ENCODE results near the gene GSC2.

Gene GSC2

GRCh38 chr22:19122143-19122751, 27.8 kb downstream of the GSC2 start, which contains the start of gene DGCR2:
TSS of gene DGCR2 (minus strand) at chr22:19122412. CDS start at chr22:19122206, 206 bp downstream.
- in situ Hi-C loops (cut with HindIII; ENCODE audit: low sequenced_read_pairs): no loop called here

- in situ Hi-C loops (cut with HindIII; ENCODE audit: low sequenced_read_pairs): no loop called here
These were observed 28.4 kb downstream of the GSC2 start for GRCh38 chr22:19121631-19122142.

DNA sequence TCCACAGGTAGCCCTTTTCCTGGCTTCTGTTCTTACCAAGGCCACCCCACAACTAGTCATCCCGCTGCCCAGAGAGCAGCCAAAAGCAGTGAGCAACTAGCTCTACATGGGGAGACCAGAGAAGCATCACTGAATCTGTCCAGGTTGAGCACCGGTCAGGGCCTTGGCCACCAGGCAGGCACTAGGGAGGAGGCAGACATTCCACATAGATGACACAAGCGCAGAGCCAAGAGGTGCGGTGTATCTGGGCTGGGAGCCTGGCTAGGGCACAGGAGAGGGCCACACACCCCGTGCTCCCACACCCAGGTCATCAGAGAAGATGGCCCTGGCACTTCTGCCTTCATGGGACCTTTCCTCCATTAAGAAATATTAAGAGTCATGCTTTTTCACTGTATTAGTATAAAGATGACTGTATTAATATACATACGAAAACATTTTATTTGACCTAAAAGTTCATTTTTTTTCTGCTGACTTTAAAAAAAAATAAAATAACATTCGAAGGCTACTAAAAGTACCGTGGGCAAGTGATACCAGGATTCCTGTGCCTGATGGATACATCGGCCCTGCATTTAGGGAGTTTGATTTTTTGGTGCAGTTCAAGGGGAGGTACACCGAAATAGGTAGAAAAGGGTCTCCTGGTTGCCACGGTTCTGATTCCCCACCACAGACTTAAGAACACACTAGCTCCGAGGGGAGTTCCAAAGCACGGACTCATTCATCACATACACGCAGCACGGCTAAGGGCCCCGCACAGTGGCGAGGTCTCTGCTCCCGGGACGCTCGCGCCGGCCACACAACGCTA, 29.1 kb downstream of the GSC2 start:
- in situ Hi-C loops (cut with HindIII; ENCODE audit: low sequenced_read_pairs): no loop called here

DNA sequence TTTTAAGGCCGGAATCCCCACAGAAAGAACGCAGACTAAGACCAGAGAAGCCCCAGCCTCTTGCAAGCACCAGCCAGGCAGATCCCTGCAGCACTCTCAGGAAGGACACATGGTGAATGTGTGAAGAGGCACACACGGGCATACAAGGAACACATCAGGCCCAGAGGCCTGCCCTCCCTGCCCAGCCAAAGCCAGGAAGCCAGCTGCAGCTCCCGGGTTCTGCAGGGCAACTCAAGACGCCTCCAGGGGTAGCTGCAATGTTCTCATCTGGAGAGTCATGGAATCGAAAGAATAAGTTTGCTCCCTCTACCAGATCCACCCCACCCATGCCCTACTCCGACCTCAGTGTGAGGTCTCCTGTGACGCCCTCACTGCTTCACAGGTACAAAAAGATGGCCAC, 30.1 kb downstream of the GSC2 start:
- in situ Hi-C loops (cut with HindIII; ENCODE audit: low sequenced_read_pairs): no loop called here

DNA sequence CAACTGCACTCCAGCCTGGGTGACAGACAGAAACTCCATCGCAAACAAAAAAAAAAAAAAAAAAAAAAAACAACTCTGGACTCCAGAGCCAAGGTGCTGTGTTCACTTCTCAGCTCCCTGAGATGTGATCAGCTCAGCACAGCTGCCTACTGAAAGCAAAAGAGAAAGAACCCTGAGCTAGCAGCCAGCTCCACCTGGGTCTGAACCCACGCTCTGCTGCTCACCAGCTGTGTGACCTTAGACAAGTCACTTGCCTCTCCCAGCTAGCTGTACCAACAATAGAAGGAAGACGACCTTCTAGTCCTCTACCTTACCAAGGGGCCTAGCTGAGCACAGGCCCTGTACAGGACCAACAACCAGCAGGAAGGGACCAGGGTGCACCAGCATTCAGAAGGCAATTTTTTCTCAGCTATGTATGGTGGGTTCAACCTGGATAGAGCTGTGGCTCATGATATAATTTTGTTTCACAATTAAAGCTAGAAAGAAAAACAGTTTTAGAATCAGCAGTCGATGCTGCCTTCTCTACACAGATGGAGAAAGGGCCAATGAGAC, 31.7 kb downstream of the GSC2 start:
- in situ Hi-C loops (cut with HindIII; ENCODE audit: low sequenced_read_pairs): no loop called here

GRCh38 chr22:19117111-19117512, 33.0 kb downstream of the GSC2 start:
- in situ Hi-C loops (cut with HindIII; ENCODE audit: low sequenced_read_pairs): no loop called here

DNA sequence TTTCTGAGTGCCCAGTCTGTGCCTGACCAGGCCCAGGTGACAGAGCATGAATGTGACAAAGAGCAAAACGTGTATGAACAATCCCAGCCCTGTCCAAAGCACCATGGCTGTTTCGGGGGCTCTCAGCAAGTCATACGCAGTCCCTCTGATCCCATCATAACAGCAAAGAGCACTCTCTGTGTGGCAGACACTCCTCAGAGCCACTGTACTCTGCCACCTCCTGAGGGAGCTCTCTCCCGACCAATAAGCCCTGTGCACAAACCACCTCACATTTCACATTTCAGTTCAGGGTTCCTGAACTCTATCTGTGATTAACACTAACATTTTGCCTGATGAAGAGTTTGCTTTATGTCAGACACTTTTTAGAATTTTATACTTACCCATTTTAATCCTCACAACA, 34.5 kb downstream of the GSC2 start:
- in situ Hi-C loops (cut with HindIII; ENCODE audit: low sequenced_read_pairs): no loop called here

GRCh38 chr22:19114984-19115552, 35.0 kb downstream of the GSC2 start:
- in situ Hi-C loops (cut with HindIII; ENCODE audit: low sequenced_read_pairs): no loop called here

DNA sequence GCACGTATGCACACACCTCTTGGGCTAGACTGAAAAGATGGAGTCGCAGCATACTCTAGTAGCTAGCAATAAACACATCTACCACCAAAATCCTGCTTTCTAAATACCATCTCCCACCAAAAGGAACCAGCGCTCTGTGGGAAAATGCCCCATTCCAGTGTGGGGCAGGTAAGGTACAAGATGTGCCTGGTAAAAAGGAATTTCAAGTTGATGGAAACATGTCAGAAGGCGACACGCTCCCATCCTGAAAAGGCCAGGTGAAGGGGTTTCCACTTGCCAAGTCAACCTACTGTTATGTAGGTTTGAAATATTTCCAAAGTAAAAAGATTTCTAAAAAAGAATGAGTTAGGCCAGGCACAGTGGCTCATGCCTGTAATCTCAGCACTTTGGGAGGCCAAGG, 36.7 kb downstream of the GSC2 start:
- in situ Hi-C loops (cut with HindIII; ENCODE audit: low sequenced_read_pairs): no loop called here

- in situ Hi-C loops (cut with HindIII; ENCODE audit: low sequenced_read_pairs): no loop called here
These were observed 38.5 kb downstream of the GSC2 start for GRCh38 chr22:19111584-19111983.

DNA sequence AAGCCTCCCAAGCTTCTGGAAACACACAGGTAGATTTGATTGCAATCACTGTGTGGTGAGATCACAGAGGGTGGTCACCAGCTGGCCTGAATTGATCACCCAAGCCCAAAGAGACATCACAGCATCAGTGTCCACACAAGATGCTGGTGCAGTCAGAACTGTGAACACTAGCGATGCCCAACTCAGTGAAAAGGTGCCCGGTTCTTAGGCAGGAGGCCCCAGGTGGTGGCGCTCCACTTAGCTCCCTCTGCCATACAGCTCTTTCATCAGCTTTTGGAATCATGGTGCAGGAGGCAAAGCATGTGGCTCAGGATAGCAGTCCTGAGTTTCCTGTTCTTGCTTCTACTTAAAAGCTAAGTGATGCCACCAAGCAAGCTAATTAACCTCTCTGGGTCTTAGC, 39.0 kb downstream of the GSC2 start:
- in situ Hi-C loops (cut with HindIII; ENCODE audit: low sequenced_read_pairs): no loop called here

DNA sequence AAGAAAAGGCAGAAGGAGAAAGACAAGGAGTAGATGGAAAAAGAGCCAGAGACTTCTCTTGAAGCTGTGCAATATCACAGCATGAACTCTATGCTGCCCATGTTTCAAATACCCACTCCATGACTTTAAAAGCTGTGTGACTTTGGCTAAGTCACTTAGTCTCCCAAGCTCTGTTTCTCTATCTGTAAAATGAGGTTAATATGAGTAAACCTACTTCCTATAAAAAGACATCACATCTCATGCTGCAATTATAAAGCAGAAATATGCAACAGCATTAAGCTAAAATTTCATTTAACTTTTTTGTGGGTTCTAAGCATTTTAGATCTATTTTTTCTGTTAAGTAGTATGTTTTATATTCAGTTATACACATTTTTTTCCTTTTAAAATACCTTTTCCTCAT, 39.4 kb downstream of the GSC2 start:
- in situ Hi-C loops (cut with HindIII; ENCODE audit: low sequenced_read_pairs): no loop called here

DNA sequence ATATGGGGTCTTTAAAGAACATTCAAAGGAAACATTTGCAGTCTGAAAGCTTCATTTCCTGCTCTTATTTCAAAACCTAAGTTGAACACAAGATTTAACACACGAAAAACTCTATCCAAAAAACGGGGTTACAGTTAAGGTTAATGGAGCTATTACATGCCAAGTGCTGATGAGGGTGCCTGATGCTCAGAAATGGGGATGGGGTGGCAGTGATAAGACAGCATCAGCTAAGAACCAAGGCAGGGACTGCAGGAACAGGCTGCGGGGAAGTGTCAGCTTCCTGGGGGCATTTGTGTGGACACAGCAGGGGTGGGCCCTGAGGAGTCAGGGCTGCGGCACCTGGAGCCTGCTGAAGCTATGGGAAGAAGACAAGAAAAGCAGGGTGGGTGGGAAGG, 40.0 kb downstream of the GSC2 start:
- in situ Hi-C loops (cut with HindIII; ENCODE audit: low sequenced_read_pairs): no loop called here

- in situ Hi-C loops (cut with HindIII; ENCODE audit: low sequenced_read_pairs): no loop called here
These were observed 40.7 kb downstream of the GSC2 start for GRCh38 chr22:19109198-19110063.

- in situ Hi-C loops (cut with HindIII; ENCODE audit: low sequenced_read_pairs): no loop called here
These were observed 41.3 kb downstream of the GSC2 start for GRCh38 chr22:19108807-19109197.

GRCh38 chr22:19107730-19108074, 42.4 kb downstream of the GSC2 start:
- in situ Hi-C loops (cut with HindIII; ENCODE audit: low sequenced_read_pairs): no loop called here

GRCh38 chr22:19106886-19107729, 43.0 kb downstream of the GSC2 start:
- in situ Hi-C loops (cut with HindIII; ENCODE audit: low sequenced_read_pairs): no loop called here

- in situ Hi-C loops (cut with HindIII; ENCODE audit: low sequenced_read_pairs): no loop called here
These were observed 44.0 kb downstream of the GSC2 start for GRCh38 chr22:19105867-19106802.

GRCh38 chr22:19105456-19105855, 44.6 kb downstream of the GSC2 start:
- in situ Hi-C loops (cut with HindIII; ENCODE audit: low sequenced_read_pairs): no loop called here

Data from endothelial cell of hepatic sinusoid (primary cell).